AG04449 (cell line): ENCODE results near the gene THEM4.

Experiments
- CTCF ChIA-PET: fragments of 350-600 bp; formaldehyde crosslinking; extraction: SDS; loops from one replicate; lab custom pipeline; 2021; ENCODE audit warnings: antibody characterized with exemption; lab: Yijun Ruan, JAX
- POLR2A ChIA-PET: fragments of 400-600, 350-600 bp; formaldehyde crosslinking; extraction: SDS; loops from one replicate; lab custom pipeline; 2020; ENCODE audit warnings: antibody characterized with exemption, inconsistent platforms; lab: Yijun Ruan, JAX
- DNase-seq: peaks from one replicate; pipeline ENCODE4 v3.0.0-alpha.2; 2010; ENCODE audit warnings: low read depth, low spot score
- H3K4me3 ChIP-seq: 2 replicates; pipeline ENCODE4 v1.5.1; 2011; ENCODE audit warnings: low read depth, mild to moderate bottlenecking, control low read depth, low read length
- CTCF ChIP-seq: IDR thresholded peaks from one replicate; pipeline ENCODE4 v1.5.1; 2011; ENCODE audit warnings: mild to moderate bottlenecking, moderate library complexity, low read length, control low read depth, inconsistent platforms; ENCODE audit not compliant: insufficient read depth; ENCODE audit errors: missing control alignments

Gene THEM4

DNA sequence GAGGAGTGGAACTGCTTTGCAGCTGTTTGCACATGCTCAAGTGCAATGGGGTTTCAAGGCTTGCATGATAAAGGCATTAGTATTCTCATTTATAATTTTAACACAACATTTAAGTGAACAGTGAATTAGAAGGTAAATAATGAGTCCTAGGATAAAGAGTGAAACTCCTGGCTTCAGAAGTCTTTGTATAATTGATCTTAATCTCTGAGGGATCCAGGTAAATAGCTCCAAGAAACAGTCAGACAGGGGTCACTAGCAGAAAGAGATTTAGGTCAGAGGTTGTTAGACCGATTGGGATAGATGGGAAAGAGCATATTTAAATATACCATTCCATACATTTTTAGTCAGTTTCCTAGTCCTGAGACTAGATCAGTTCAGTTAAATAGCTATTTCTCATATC is 14.1 kb upstream of the THEM4 start:
- POLR2A ChIA-PET = no interaction called here
- no peak overlapping the region for H3K4me3 ChIP-seq
- DNase-seq = no peak
- TF ChIP-seq CTCF = no peak
- CTCF ChIA-PET = interaction anchor here (1.0 to 8.5 kb wide), 5 partner anchors 11 to 90 kb away, joined by 4 to 64 read pairs (median 4); partner anchors contain the start of gene THEM4

GRCh38 chr1:151920149-151920548 is 10.8 kb upstream of the THEM4 start:
- no peak overlapping the region for H3K4me3 ChIP-seq
- ChIA-PET CTCF (interaction anchor here (1.1 to 8.5 kb wide), 4 partner anchors 14 to 82 kb away, joined by 3 to 64 read pairs (median 18); no protein-coding TSS in a partner anchor), POLR2A (no interaction called here)
- DNase-seq = no peak
- no peak for TF ChIP-seq CTCF

DNA sequence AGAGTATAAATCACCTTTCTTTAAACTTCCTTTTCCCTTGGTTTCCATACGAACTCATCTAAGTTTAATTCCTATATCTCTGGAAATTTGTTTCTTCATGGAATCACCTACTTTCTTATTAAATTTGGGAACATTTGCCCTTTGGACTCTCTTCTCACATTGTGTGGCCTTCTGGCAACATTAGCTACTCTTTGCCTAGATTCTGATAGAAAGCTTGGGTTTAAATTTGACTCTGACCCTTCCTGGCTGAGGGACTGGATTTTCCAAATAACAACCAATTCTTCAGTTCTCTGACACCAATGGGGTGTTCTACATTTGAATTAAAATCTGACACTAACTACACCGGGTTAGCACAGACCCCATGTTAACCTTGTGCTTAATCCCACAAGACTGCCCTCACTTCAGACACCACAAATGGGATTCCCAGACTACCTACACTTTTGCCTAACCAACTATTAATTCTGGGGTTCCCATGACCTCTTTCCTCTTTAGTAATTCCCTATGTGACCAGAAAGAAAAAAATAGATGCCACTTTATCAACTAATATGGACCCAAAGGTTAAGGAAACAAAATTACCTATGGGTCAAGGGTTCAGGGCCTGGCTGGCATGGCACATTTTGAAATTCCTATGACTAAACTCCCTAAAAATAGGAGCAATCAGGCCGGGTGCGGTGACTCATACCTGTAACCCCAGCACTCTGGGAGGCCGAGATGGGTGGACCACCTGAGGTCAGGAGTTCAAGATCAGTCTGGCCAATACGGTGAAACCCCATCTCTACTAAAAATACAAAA is 9.7 kb upstream of the THEM4 start:
- DNase-seq = no peak
- ChIA-PET POLR2A (no interaction called here), CTCF (interaction anchor here (1.6 to 8.5 kb wide), 4 partner anchors 11 to 83 kb away, joined by 5 to 64 read pairs (median 7); no protein-coding TSS in a partner anchor)
- TF ChIP-seq CTCF = no peak
- no peak overlapping the region for H3K4me3 ChIP-seq

DNA sequence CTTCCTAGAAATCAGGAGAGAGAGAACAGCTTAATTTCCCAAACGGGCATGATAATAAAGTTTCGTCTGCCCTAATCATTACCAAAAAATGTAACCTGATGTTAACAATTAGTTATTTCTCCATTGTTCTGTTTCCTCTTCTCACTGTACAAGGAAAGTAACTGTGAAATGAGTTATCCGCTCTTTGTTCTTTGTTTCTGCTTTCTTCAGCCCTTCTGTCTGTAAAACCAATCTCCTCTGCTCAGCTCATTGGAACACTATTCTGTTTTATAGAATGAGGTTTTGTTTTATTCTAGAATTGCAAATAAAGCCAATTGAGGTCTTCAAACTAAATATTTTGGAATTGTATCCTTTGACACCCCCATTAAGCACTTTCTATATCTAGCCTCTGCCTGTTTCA is 8.8 kb upstream of the THEM4 start:
- TF ChIP-seq CTCF = no peak
- no peak for DNase-seq
- no peak overlapping the region for H3K4me3 ChIP-seq
- CTCF ChIA-PET = interaction anchor here (1.6 to 8.5 kb wide), 3 partner anchors 12 to 84 kb away, joined by 5 to 64 read pairs (median 9); no protein-coding TSS in a partner anchor
- POLR2A ChIA-PET = no interaction called here

GRCh38 chr1:151916726-151917370 is 7.5 kb upstream of the THEM4 start:
- DNase-seq = no peak
- no peak overlapping the region for H3K4me3 ChIP-seq
- no peak for TF ChIP-seq CTCF
- POLR2A ChIA-PET = no interaction called here
- CTCF ChIA-PET = interaction anchor here (1.4 to 2.8 kb wide), 2 partner anchors 85 to 98 kb away, joined by 4 to 9 read pairs; no protein-coding TSS in a partner anchor
